Type B pancreatic cell (in vitro differentiated cells): ENCODE results near the gene CSAD. TPM values are rescaled to one million over a fixed set of nuclear protein-coding genes. Genes with fewer than 3 reads are reported as not detected.

Experiments
- DNase-seq: peaks from one replicate; pipeline ENCODE4 v3.0.0; 2021; ENCODE audit warnings: mixed read lengths; ENCODE audit not compliant: unreplicated experiment; ENCODE audit errors: extremely low spot score
- H3K27ac Mint-ChIP-seq: 2 replicates; pipeline ENCODE4 v1.8.0; 2021; ENCODE audit warnings: mild to moderate bottlenecking, mixed read lengths
- H3K27me3 Mint-ChIP-seq: 2 replicates; pipeline ENCODE4 v1.8.0; 2021; ENCODE audit warnings: mixed read lengths
- H3K36me3 Mint-ChIP-seq: 2 replicates; pipeline ENCODE4 v1.8.0; 2021; ENCODE audit warnings: mixed read lengths
- H3K4me1 Mint-ChIP-seq: one replicate; pipeline ENCODE4 v1.8.0; 2021; ENCODE audit warnings: mixed read lengths; ENCODE audit not compliant: unreplicated experiment
- H3K4me3 Mint-ChIP-seq: 2 replicates; pipeline ENCODE4 v1.8.0; 2021; ENCODE audit warnings: mild to moderate bottlenecking, mixed read lengths
- H3K9me3 Mint-ChIP-seq: 2 replicates; pipeline ENCODE4 v1.8.0; 2021; ENCODE audit warnings: mixed read lengths
- CTCF ChIP-seq: fragments of 200-600 bp; sonication (generic); conservative IDR thresholded peaks from 2 replicates; pipeline ENCODE4 v1.5.0; 2021; ENCODE audit warnings: antibody characterized with exemption, mild to moderate bottlenecking
- total RNA-seq: library from RNA; stranded (reverse); gene quantifications from 2 replicates; pipeline ENCODE4 v1.2.1, GENCODE V29; 2021; ENCODE audit warnings: low replicate concordance

The CSAD gene
- total RNA-seq, 1 donor from 2014 or later, result 49.3 TPM

- H3K27ac Mint-ChIP-seq, result no peak overlapping the region
- no peaks in the 10 kb centered on the region for H3K4me1 Mint-ChIP-seq
- H3K36me3 Mint-ChIP-seq, result peaks cover 12% of the 10 kb centered on the region
- TF ChIP-seq CTCF, result no peak
- no peaks in the 10 kb centered on the region for H3K9me3 Mint-ChIP-seq
- peaks cover 22% of the 10 kb centered on the region for H3K27me3 Mint-ChIP-seq
- no peak for DNase-seq
- no peak overlapping the region for H3K4me3 Mint-ChIP-seq
These were observed 11.3 kb upstream of the CSAD start for GRCh38 chr12:53191885-53192530.

GRCh38 chr12:53191096-53191884 is 10.6 kb upstream of the CSAD start:
- no peaks in the 10 kb centered on the region for H3K9me3 Mint-ChIP-seq
- peaks cover 15% of the 10 kb centered on the region for H3K27me3 Mint-ChIP-seq
- no peaks in the 10 kb centered on the region for H3K4me1 Mint-ChIP-seq
- H3K27ac Mint-ChIP-seq, result no peak overlapping the region
- no peak for TF ChIP-seq CTCF
- H3K4me3 Mint-ChIP-seq, result no peak overlapping the region
- peaks cover 19% of the 10 kb centered on the region for H3K36me3 Mint-ChIP-seq
- DNase-seq, result no peak

- peak; percentile 81 for TF ChIP-seq CTCF
- no peaks in the 10 kb centered on the region for H3K9me3 Mint-ChIP-seq
- DNase-seq, result no peak
- H3K36me3 Mint-ChIP-seq, result peaks cover 25% of the 10 kb centered on the region
- H3K4me3 Mint-ChIP-seq, result no peak overlapping the region
- H3K4me1 Mint-ChIP-seq, result peaks cover under 1% of the 10 kb centered on the region
- no peak overlapping the region for H3K27ac Mint-ChIP-seq
- H3K27me3 Mint-ChIP-seq, result peaks cover 4% of the 10 kb centered on the region
These were observed 9.5 kb upstream of the CSAD start for GRCh38 chr12:53190108-53190729.

- Mint-ChIP-seq H3K4me3 (no peak overlapping the region), H3K27me3 (no peaks in the 10 kb centered on the region), H3K9me3 (no peaks in the 10 kb centered on the region), H3K27ac (no peak overlapping the region), H3K4me1 (peaks cover 19% of the 10 kb centered on the region), H3K36me3 (peaks cover 45% of the 10 kb centered on the region)
- DNase-seq, result no peak
- TF ChIP-seq CTCF, result no peak
These were observed 6.6 kb upstream of the CSAD start for GRCh38 chr12:53187145-53187899.

- no peak overlapping the region for H3K4me3 Mint-ChIP-seq
- H3K36me3 Mint-ChIP-seq, result peaks cover 51% of the 10 kb centered on the region
These were observed 6.0 kb upstream of the CSAD start for GRCh38 chr12:53186745-53187144.

More at GRCh38 chr12:53186745-53187144, 6.0 kb upstream of the CSAD start:
- no peak for DNase-seq
- no peaks in the 10 kb centered on the region for H3K27me3 Mint-ChIP-seq
- H3K4me1 Mint-ChIP-seq, result peaks cover 25% of the 10 kb centered on the region
- no peak overlapping the region for H3K27ac Mint-ChIP-seq
- no peaks in the 10 kb centered on the region for H3K9me3 Mint-ChIP-seq
- no peak for TF ChIP-seq CTCF
